IPS DF 6.9 (cell line): ENCODE data around the gene FAM124A.

ENCODE experiments used
- DNase-seq: peaks from one replicate; pipeline ENCODE4 v3.0.0-alpha.2; 2013; ENCODE audit warnings: low read depth, low spot score
- H3K27ac ChIP-seq: one replicate; pipeline ENCODE4 v1.5.1; 2013; ENCODE audit warnings: low read length, control low read depth
- H3K27me3 ChIP-seq: 2 replicates; pipeline ENCODE4 v1.6.1; 2013; ENCODE audit warnings: mild to moderate bottlenecking, low read length; ENCODE audit not compliant: control insufficient read depth, insufficient read depth
- H3K36me3 ChIP-seq: 2 replicates; pipeline ENCODE4 v1.6.1; 2013; ENCODE audit warnings: low read length; ENCODE audit not compliant: control insufficient read depth, insufficient read depth
- H3K4me1 ChIP-seq: 2 replicates; pipeline ENCODE4 v1.6.1; 2013; ENCODE audit warnings: low read length; ENCODE audit not compliant: control insufficient read depth, insufficient read depth
- H3K4me3 ChIP-seq: 2 replicates; pipeline ENCODE4 v1.5.1; 2013; ENCODE audit warnings: mild to moderate bottlenecking, low read length
- H3K9me3 ChIP-seq: 2 replicates; pipeline ENCODE4 v1.6.1; 2013; ENCODE audit warnings: low read length, inconsistent platforms; ENCODE audit not compliant: control insufficient read depth, insufficient read depth
- WGBS: extraction: QIAGEN DNeasy Blood & Tissue Kit; methylation state at CpG from one replicate; pipeline ENCODE4 v1.1.7; 2013; ENCODE audit warnings: mixed read lengths, missing lambda C conversion rate; ENCODE audit not compliant: insufficient read length, insufficient coverage; 5-methylcytosine and 5-hydroxymethylcytosine counted together

FAM124A gene

GRCh38 chr13:51298812-51299211, 76.6 kb downstream of the FAM124A start:
- no CpG with 5 or more reads among the region's 1 CpG for WGBS
- Histone ChIP-seq H3K4me1 (peaks cover 6% of the 10 kb centered on the region), H3K9me3 (no peaks in the 10 kb centered on the region), H3K27me3 (no peaks in the 10 kb centered on the region), H3K27ac (no peak overlapping the region), H3K36me3 (no peaks in the 10 kb centered on the region), H3K4me3 (no peak overlapping the region)
- DNase-seq = no peak

DNA sequence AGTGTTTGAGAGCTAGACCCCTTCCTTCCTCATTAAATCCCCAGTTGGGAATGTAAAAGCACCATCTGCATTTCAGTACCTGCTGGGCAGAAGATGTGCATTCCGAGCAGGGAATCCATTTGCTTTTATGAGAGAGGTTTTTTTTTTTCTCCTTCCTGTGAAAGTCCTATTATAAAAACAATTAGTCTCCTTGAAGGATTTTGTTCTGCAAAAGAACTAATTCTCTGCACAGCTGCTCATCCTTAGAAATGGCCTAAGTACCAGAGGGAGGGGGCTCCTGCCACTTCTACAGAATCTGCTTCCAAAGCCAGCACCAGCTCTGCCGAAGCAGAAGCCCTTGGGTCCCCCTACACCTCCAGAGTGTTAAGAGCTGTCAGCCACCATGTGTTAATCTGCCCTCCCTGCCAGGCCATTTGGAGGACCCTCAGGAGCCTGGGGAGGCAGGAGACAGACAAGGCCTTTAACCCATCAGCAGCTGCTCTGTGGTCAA, 80.9 kb downstream of the FAM124A start:
- H3K9me3 ChIP-seq = no peaks in the 10 kb centered on the region
- no peaks in the 10 kb centered on the region for H3K27me3 ChIP-seq
- DNase-seq = peak; percentile 74
- H3K4me3 ChIP-seq = no peak overlapping the region
- no CpG with 5 or more reads among the region's 2 CpGs for WGBS
- peak overlapping the region; percentile 98 for H3K27ac ChIP-seq
- H3K4me1 ChIP-seq = peaks cover 9% of the 10 kb centered on the region
- no peaks in the 10 kb centered on the region for H3K36me3 ChIP-seq

GRCh38 chr13:51303882-51304281, 81.7 kb downstream of the FAM124A start:
- Histone ChIP-seq H3K4me1 (peaks cover 9% of the 10 kb centered on the region), H3K27me3 (no peaks in the 10 kb centered on the region), H3K27ac (peak overlapping the region; percentile 98), H3K9me3 (no peaks in the 10 kb centered on the region), H3K36me3 (no peaks in the 10 kb centered on the region), H3K4me3 (no peak overlapping the region)
- no peak for DNase-seq

GRCh38 chr13:51305271-51305967, 83.2 kb downstream of the FAM124A start:
- no CpG with 5 or more reads among the region's 7 CpGs for WGBS
- Histone ChIP-seq H3K4me1 (peaks cover 9% of the 10 kb centered on the region), H3K9me3 (no peaks in the 10 kb centered on the region), H3K27me3 (no peaks in the 10 kb centered on the region), H3K4me3 (no peak overlapping the region), H3K27ac (no peak overlapping the region), H3K36me3 (no peaks in the 10 kb centered on the region)
- no peak for DNase-seq

GRCh38 chr13:51308781-51309180, 86.6 kb downstream of the FAM124A start:
- H3K27ac ChIP-seq = no peak overlapping the region
- WGBS = no CpG with 5 or more reads among the region's 6 CpGs

DNA sequence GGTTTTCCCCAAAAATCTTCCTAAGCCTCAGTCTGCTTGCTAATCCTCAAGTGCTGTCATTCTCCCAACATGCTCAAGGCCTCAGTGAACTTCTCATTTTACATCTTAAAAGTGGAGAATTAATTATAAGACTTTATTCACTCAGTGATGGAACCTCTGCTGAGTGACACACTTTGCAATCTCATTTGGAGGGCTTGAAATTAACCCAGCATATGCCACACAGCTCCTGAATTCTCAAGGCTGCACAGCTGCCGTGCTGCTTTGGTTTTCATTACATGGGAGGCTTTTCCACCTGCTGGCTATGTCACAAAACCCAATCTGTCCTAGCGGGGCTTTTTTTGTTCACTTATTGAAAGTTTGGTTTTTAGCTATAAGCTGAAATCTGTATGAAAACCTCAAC, 89.0 kb downstream of the FAM124A start:
- no CpG with 5 or more reads among the region's 2 CpGs for WGBS
- Histone ChIP-seq H3K36me3 (no peaks in the 10 kb centered on the region), H3K4me1 (peaks cover 1% of the 10 kb centered on the region; the same call in 1 of the 2 replicates)

More at GRCh38 chr13:51308781-51309180, 86.6 kb downstream of the FAM124A start:
- Histone ChIP-seq H3K4me3 (no peak overlapping the region), H3K27me3 (no peaks in the 10 kb centered on the region), H3K9me3 (no peaks in the 10 kb centered on the region), H3K4me1 (peaks cover 3% of the 10 kb centered on the region; the same call in 1 of the 2 replicates), H3K36me3 (no peaks in the 10 kb centered on the region)
- DNase-seq = no peak

GRCh38 chr13:51311957-51312520, 89.8 kb downstream of the FAM124A start:
- WGBS = no CpG with 5 or more reads among the region's 5 CpGs
- no peak overlapping the region for H3K4me3 ChIP-seq
- H3K27ac ChIP-seq = no peak overlapping the region
- H3K36me3 ChIP-seq = no peaks in the 10 kb centered on the region
- H3K27me3 ChIP-seq = no peaks in the 10 kb centered on the region
- no peaks in the 10 kb centered on the region for H3K9me3 ChIP-seq
- DNase-seq = no peak
- H3K4me1 ChIP-seq = peaks cover 1% of the 10 kb centered on the region; the same call in 1 of the 2 replicates

More for the DNA sequence above, 89.0 kb downstream of the FAM124A start:
- no peaks in the 10 kb centered on the region for H3K9me3 ChIP-seq
- no peak for DNase-seq
- no peaks in the 10 kb centered on the region for H3K27me3 ChIP-seq
- H3K4me3 ChIP-seq = no peak overlapping the region
- no peak overlapping the region for H3K27ac ChIP-seq

DNA sequence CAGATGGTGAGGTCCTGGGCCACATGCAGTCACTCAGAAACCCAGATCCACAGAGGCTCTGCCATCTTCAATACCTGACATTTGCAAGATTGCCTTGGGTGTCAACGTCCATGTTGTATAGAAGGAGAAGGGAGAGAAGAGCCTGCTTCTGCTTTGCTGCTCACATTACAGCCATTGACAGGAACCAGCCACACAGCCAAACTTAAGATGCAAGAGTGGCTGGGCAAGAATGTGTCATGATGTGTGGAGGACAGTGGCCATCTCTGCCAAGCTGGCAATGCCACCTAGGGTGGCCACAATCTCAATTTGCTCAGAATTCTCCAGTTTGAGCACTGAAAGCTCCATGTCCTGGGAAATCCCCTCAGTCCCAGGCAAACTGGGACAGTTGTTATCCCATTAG, 91.4 kb downstream of the FAM124A start:
- H3K27me3 ChIP-seq = no peaks in the 10 kb centered on the region
- peaks cover 1% of the 10 kb centered on the region; the same call in 1 of the 2 replicates for H3K4me1 ChIP-seq
- H3K27ac ChIP-seq = no peak overlapping the region
- no peaks in the 10 kb centered on the region for H3K36me3 ChIP-seq
- no peak for DNase-seq
- WGBS = no CpG with 5 or more reads among the region's 1 CpG
- no peaks in the 10 kb centered on the region for H3K9me3 ChIP-seq
- no peak overlapping the region for H3K4me3 ChIP-seq

DNA sequence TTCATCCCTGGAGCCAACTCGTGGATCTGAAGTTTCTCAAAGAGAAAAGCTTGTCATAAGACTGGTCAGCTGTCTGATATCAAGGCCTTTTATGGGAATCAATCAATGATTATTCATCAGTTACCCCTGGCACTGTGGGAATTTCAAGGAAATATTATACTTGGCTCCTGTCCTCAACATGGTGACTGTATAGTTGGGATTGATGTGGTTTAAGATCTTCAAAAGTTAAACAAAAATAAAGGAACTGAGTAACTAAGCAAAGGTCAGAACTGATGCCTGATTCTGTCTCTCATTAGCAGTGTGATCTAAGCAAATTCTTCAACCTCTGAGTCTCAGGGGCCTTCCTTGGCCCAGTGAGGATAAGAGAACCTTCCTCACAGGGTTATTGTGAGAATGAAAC, 95.1 kb downstream of the FAM124A start:
- Histone ChIP-seq H3K4me3 (no peak overlapping the region), H3K9me3 (no peaks in the 10 kb centered on the region), H3K36me3 (no peaks in the 10 kb centered on the region), H3K27ac (no peak overlapping the region), H3K27me3 (no peaks in the 10 kb centered on the region), H3K4me1 (peaks cover 1% of the 10 kb centered on the region; the same call in 1 of the 2 replicates)
- no CpG with 5 or more reads among the region's 1 CpG for WGBS
- no peak for DNase-seq

- Histone ChIP-seq H3K27ac (no peak overlapping the region), H3K4me3 (no peak overlapping the region), H3K36me3 (no peaks in the 10 kb centered on the region), H3K9me3 (no peaks in the 10 kb centered on the region), H3K4me1 (peaks cover 1% of the 10 kb centered on the region; the same call in 1 of the 2 replicates), H3K27me3 (no peaks in the 10 kb centered on the region)
- DNase-seq = no peak
- no CpG with 5 or more reads among the region's 2 CpGs for WGBS
Observed at GRCh38 chr13:51318015-51318414, 95.8 kb downstream of the FAM124A start.
